VCaP (cell line): ENCODE data around the gene SFT2D3.

Experiments
- H3K27ac ChIP-seq: fragments of 450-650 bp; 2 replicates; pipeline ENCODE4 v1.5.1; 2017
- CTCF ChIP-seq: fragments of 450-650 bp; conservative IDR thresholded peaks from 2 replicates; pipeline ENCODE4 v1.5.1; 2017; ENCODE audit warnings: mild to moderate bottlenecking, moderate library complexity

SFT2D3 gene

DNA sequence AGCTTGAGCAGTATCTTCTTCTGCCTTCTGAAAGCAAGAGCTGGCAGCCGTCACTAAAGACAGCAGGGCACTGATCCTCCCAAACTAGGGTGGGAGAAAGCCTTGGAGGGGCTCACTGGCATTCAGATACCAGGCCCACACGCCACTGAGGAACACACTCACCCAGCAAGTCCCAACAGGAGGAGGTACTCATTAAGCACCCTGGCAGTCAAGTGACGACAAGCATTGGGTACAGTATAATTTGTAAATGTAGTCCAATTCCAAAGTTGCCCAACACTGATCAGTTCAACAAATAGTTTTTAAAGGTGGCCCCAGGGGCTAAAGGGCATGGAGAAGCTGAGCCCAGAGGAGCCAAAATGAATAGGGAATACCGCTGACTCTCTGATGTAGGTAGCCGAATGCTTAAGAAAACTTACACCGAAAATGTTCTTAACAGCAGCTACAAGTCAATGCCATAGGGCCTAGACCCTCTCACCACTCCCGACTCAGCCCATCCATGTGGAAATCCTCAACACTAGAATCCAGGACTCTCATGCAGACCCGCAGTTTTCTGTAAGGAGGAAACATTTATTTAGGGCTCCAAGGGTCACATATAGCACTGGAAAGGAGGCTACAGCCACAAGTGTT lies 35.9 kb upstream of the SFT2D3 start:
- H3K27ac ChIP-seq, result no peak overlapping the region
- TF ChIP-seq CTCF, result no peak

DNA sequence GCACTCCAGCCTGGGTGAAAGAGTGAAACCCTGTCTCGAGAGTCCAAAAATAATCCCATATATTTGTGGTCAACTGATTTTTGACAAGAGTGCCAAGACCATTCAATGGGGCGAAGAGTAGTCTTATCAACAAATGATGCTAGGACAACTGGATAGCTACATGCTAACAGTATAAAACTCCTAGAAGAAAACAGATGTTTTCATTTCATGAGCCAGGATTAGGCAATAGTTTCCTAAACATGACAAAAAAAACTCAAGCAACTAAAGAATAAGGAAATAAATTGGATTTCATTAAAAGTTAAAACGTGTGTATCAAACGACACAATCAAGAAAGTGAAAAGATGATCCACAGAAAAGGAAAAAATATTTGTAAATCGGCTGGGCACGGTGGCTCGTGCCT lies 32.2 kb upstream of the SFT2D3 start:
- H3K27ac ChIP-seq, result no peak overlapping the region
- no peak for TF ChIP-seq CTCF

DNA sequence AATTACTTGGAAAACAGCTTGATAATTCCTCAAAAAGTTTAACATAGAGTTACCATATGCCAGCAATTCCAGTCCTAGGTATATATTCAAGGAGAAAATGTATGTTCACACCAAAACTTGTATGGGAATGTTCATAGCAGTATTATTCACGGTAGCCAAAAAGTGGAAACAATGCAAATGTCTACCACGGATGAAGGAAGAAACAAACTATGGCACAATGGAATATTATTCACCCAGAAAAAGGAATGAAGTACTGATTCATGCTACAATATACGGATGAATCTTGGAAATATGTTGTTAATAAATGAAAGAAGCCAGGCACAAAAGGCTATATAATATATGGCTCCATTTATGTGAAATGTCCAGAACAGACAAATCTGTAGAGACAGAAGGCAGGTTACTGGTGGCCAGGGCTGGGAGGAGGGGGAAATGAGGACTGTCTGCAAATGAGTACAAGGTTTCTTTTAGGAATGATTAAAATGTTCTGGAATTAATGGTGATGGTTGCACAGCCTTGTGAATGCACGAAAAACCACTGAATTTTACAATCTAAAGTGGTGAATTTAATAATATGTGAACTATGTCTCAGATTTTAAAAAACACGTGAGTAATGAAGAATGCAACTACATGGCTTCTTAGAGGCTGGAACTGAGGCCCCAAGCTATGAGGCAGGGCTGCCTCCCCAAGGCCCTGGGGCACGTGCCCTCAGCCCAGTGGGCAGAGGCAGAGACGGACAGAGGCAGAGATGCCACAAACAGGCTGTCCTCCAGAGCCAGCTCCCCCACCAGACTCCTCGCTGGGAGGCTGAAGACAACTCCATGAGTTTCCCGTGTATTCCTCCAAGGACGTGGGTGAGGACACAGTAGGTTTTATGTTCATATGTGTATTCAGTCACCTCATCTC lies 31.0 kb upstream of the SFT2D3 start:
- no peak overlapping the region for H3K27ac ChIP-seq
- no peak for TF ChIP-seq CTCF

GRCh38 chr2:127670957-127671290 lies 30.4 kb upstream of the SFT2D3 start:
- no peak for TF ChIP-seq CTCF
- no peak overlapping the region for H3K27ac ChIP-seq

GRCh38 chr2:127671557-127672302 lies 29.6 kb upstream of the SFT2D3 start:
- TF ChIP-seq CTCF, result no peak
- no peak overlapping the region for H3K27ac ChIP-seq

GRCh38 chr2:127672341-127673224 lies 28.7 kb upstream of the SFT2D3 start:
- H3K27ac ChIP-seq, result no peak overlapping the region
- TF ChIP-seq CTCF, result no peak
